ENCODE measurements around the gene LRRK2. TPM values are rescaled to one million over a fixed set of nuclear protein-coding genes. Genes with fewer than 3 reads are reported as not detected.

The LRRK2 gene
- total RNA-seq, 1 donor from 2014 or later, result 0.52 TPM

- DNase-seq (ENCODE audit: low read depth), result no peak
- no peak overlapping the region for H3K4me3 ChIP-seq (ENCODE audit: low read depth, low read length)
- TF ChIP-seq CTCF (conservative IDR thresholded peaks at IDR 0.05; ENCODE audit: low read depth, low read length), result no peak
Observed at GRCh38 chr12:40229690-40230651, 5.2 kb downstream of the LRRK2 start.

- no peak for TF ChIP-seq CTCF (conservative IDR thresholded peaks at IDR 0.05; ENCODE audit: low read depth, low read length)
- H3K4me3 ChIP-seq (ENCODE audit: low read depth, low read length), result no peak overlapping the region
- no peak for DNase-seq (ENCODE audit: low read depth)
Observed at GRCh38 chr12:40232602-40233001, 7.8 kb downstream of the LRRK2 start.

GRCh38 chr12:40233741-40234367 lies 9.1 kb downstream of the LRRK2 start:
- no peak for DNase-seq (ENCODE audit: low read depth)
- TF ChIP-seq CTCF (conservative IDR thresholded peaks at IDR 0.05; ENCODE audit: low read depth, low read length), result no peak
- H3K4me3 ChIP-seq (ENCODE audit: low read depth, low read length), result no peak overlapping the region

- no peak for TF ChIP-seq CTCF (conservative IDR thresholded peaks at IDR 0.05; ENCODE audit: low read depth, low read length)
- H3K4me3 ChIP-seq (ENCODE audit: low read depth, low read length), result no peak overlapping the region
- no peak for DNase-seq (ENCODE audit: low read depth)
Observed at GRCh38 chr12:40236357-40236850, 11.6 kb downstream of the LRRK2 start.

GRCh38 chr12:40238266-40238902 lies 13.6 kb downstream of the LRRK2 start:
- H3K4me3 ChIP-seq (ENCODE audit: low read depth, low read length), result no peak overlapping the region
- no peak for TF ChIP-seq CTCF (conservative IDR thresholded peaks at IDR 0.05; ENCODE audit: low read depth, low read length)
- DNase-seq (ENCODE audit: low read depth), result no peak

GRCh38 chr12:40238979-40239378 lies 14.2 kb downstream of the LRRK2 start:
- H3K4me3 ChIP-seq (ENCODE audit: low read depth, low read length), result no peak overlapping the region
- DNase-seq (ENCODE audit: low read depth), result no peak
- TF ChIP-seq CTCF (conservative IDR thresholded peaks at IDR 0.05; ENCODE audit: low read depth, low read length), result no peak

Data from epithelial cell of proximal tubule (primary cell).